DOHH2 (cell line): ENCODE results near the gene MC1R.

Experiments
- H3F3A ChIP-seq: fragments of 200-600 bp; sonication (generic), shearing (Covaris generic); 2 replicates; pipeline ENCODE4 v1.6.0; 2016; ENCODE audit warnings: antibody characterized with exemption, mild to moderate bottlenecking; ENCODE audit not compliant: control insufficient read depth, insufficient read depth
- H3K27ac ChIP-seq: fragments of 200-600 bp; sonication (generic); 2 replicates; pipeline ENCODE4 v1.5.1; 2014; ENCODE audit warnings: low read depth, mild to moderate bottlenecking, low read length, moderate library complexity
- H3K27me3 ChIP-seq: fragments of 200-600 bp; sonication (generic); 2 replicates; pipeline ENCODE4 v1.6.1; 2014; ENCODE audit warnings: mild to moderate bottlenecking, low read length, mixed read lengths; ENCODE audit not compliant: control insufficient read depth
- H3K36me3 ChIP-seq: fragments of 200-600 bp; sonication (generic); 2 replicates; pipeline ENCODE4 v1.6.1; 2014; ENCODE audit warnings: mild to moderate bottlenecking, low read length, moderate library complexity, mixed read lengths; ENCODE audit not compliant: control insufficient read depth
- H3K4me1 ChIP-seq: fragments of 200-600 bp; sonication (generic); 2 replicates; pipeline ENCODE4 v1.6.1; 2014; ENCODE audit warnings: mild to moderate bottlenecking, low read length, mixed read lengths; ENCODE audit not compliant: control insufficient read depth
- H3K4me2 ChIP-seq: fragments of 200-600 bp; sonication (generic); 2 replicates; pipeline ENCODE4 v1.6.0; 2014; ENCODE audit warnings: mild to moderate bottlenecking, low read length, moderate library complexity
- H3K4me3 ChIP-seq: fragments of 200-600 bp; sonication (generic); 2 replicates; pipeline ENCODE4 v1.5.1; 2014; ENCODE audit warnings: mild to moderate bottlenecking, low read length, mixed read lengths
- H3K79me2 ChIP-seq: fragments of 200-600 bp; sonication (generic); 2 replicates; pipeline ENCODE4 v1.6.1; 2014; ENCODE audit warnings: mild to moderate bottlenecking, low read length, mixed read lengths; ENCODE audit not compliant: control insufficient read depth
- H3K9me2 ChIP-seq: fragments of 200-600 bp; sonication (generic); replicated peaks from 2 replicates; pipeline ENCODE4 v1.6.1; 2014; ENCODE audit warnings: mild to moderate bottlenecking, low read length, mixed read lengths; ENCODE audit not compliant: control insufficient read depth
- H3K9me3 ChIP-seq: fragments of 200-600 bp; sonication (generic); 2 replicates; pipeline ENCODE4 v1.6.1; 2014; ENCODE audit warnings: antibody characterized with exemption, low read length, mixed read lengths; ENCODE audit not compliant: control insufficient read depth, insufficient read depth
- H4K20me1 ChIP-seq: fragments of 200-600 bp; sonication (generic); 2 replicates; pipeline ENCODE4 v1.6.0; 2014; ENCODE audit warnings: low read depth, mild to moderate bottlenecking, antibody characterized with exemption, low read length, moderate library complexity; ENCODE audit not compliant: control insufficient read depth, insufficient read depth
- CTCF ChIP-seq: fragments of 200-600 bp; sonication (generic); IDR thresholded peaks from one replicate; pipeline ENCODE4 v1.5.1; 2014; ENCODE audit warnings: antibody characterized with exemption, mild to moderate bottlenecking, low read depth, low read length; ENCODE audit not compliant: poor library complexity, severe bottlenecking
- EZH2phosphoT487 ChIP-seq: fragments of 200-600 bp; sonication (generic); IDR thresholded peaks from 2 replicates; pipeline ENCODE4 v1.6.1; 2017; ENCODE audit warnings: borderline replicate concordance, mild to moderate bottlenecking, antibody characterized with exemption, low read length, moderate library complexity, mixed read lengths

MC1R gene

GRCh38 chr16:89953671-89954406, 35.2 kb downstream of the MC1R start:
- H3K9me2 ChIP-seq = no peaks in the 10 kb centered on the region
- peaks cover 23% of the 10 kb centered on the region for H4K20me1 ChIP-seq
- H3K27ac ChIP-seq = peak overlapping the region; percentile 96
- H3K4me1 ChIP-seq = peaks cover 84% of the 10 kb centered on the region
- H3K4me3 ChIP-seq = peak overlapping the region; percentile 78
- H3K27me3 ChIP-seq = no peaks in the 10 kb centered on the region
- peaks cover 86% of the 10 kb centered on the region for H3K79me2 ChIP-seq
- H3F3A ChIP-seq = peaks cover 68% of the 10 kb centered on the region
- H3K9me3 ChIP-seq = no peaks in the 10 kb centered on the region
- peaks cover 89% of the 10 kb centered on the region for H3K36me3 ChIP-seq
- peak overlapping the region; percentile 99 for H3K4me2 ChIP-seq
- TF ChIP-seq CTCF (no peak), EZH2phosphoT487 (no peak)

GRCh38 chr16:89954462-89954861, 35.8 kb downstream of the MC1R start:
- Histone ChIP-seq H3K79me2 (peaks cover 87% of the 10 kb centered on the region), H3K4me2 (peak overlapping the region; percentile 99)

GRCh38 chr16:89955001-89955685, 36.5 kb downstream of the MC1R start:
- Histone ChIP-seq H3K9me2 (no peaks in the 10 kb centered on the region), H3K4me2 (peak overlapping the region; percentile 99), H3K4me3 (peak overlapping the region; percentile 78), H3K36me3 (peaks cover 90% of the 10 kb centered on the region), H3K79me2 (peaks cover 87% of the 10 kb centered on the region), H3K4me1 (peaks cover 81% of the 10 kb centered on the region), H4K20me1 (peaks cover 30% of the 10 kb centered on the region), H3K27me3 (no peaks in the 10 kb centered on the region), H3F3A (peaks cover 71% of the 10 kb centered on the region), H3K27ac (peak overlapping the region; percentile 96), H3K9me3 (no peaks in the 10 kb centered on the region)
- TF ChIP-seq CTCF (no peak), EZH2phosphoT487 (no peak)

More at GRCh38 chr16:89954462-89954861, 35.8 kb downstream of the MC1R start:
- Histone ChIP-seq H3K9me2 (no peaks in the 10 kb centered on the region), H3K4me3 (peak overlapping the region; percentile 78), H3K27me3 (no peaks in the 10 kb centered on the region), H3K36me3 (peaks cover 90% of the 10 kb centered on the region), H3K27ac (peak overlapping the region; percentile 96), H3K9me3 (no peaks in the 10 kb centered on the region), H3K4me1 (peaks cover 84% of the 10 kb centered on the region), H4K20me1 (peaks cover 28% of the 10 kb centered on the region), H3F3A (peaks cover 72% of the 10 kb centered on the region)
- no peak for TF ChIP-seq CTCF
- TF ChIP-seq EZH2phosphoT487 = no peak
